GM06990 (cell line): ENCODE measurements around the gene TRPM3.

Experiments used
- DNase-seq: peaks from one replicate; pipeline ENCODE4 v3.0.0-alpha.2; 2011; ENCODE audit not compliant: insufficient read length; ENCODE audit errors: extremely low read depth
- H3K27me3 ChIP-seq: replicated peaks from 2 replicates; pipeline ENCODE4 v1.6.0; 2011; ENCODE audit warnings: low read length; ENCODE audit not compliant: control insufficient read depth, insufficient read depth
- H3K36me3 ChIP-seq: 2 replicates; pipeline ENCODE4 v1.5.1; 2011; ENCODE audit warnings: low read length; ENCODE audit not compliant: control insufficient read depth, insufficient read depth
- H3K4me3 ChIP-seq: replicated peaks from 2 replicates; pipeline ENCODE4 v1.5.1; 2011; ENCODE audit warnings: low read depth, mild to moderate bottlenecking, control low read depth, low read length
- TF ChIP-seq, protein P1 (sequence below): IDR thresholded peaks from 2 replicates; pipeline ENCODE4 v1.5.1; 2011; ENCODE audit warnings: low read length, control low read depth, mild to moderate bottlenecking, inconsistent platforms; ENCODE audit not compliant: insufficient read depth, poor library complexity, severe bottlenecking

Gene TRPM3

DNA sequence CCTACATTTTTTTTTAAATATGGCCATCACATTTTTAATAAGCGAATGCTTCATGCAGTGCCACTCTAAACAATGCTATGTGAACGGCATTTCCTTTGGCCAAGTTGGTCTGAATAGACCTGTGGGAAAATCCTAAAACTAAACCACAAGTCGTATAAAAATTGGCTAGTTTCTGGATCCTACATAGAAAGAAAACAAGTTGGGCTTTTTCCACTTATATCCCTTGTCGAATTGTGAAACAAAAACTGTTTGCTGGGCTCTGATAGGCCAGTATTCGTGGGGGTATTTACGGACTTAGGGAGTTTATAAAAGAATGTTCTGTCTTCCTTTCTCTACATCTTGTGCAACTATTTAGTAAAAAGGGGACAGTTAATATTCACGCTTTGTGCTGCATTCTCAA, 553.9 kb downstream of the TRPM3 start:
- H3K36me3 ChIP-seq: no peaks in the 10 kb centered on the region
- DNase-seq: no peak
- no peak overlapping the region for H3K4me3 ChIP-seq
- H3K27me3 ChIP-seq: no peaks in the 10 kb centered on the region
- TF ChIP-seq, protein P1, sequence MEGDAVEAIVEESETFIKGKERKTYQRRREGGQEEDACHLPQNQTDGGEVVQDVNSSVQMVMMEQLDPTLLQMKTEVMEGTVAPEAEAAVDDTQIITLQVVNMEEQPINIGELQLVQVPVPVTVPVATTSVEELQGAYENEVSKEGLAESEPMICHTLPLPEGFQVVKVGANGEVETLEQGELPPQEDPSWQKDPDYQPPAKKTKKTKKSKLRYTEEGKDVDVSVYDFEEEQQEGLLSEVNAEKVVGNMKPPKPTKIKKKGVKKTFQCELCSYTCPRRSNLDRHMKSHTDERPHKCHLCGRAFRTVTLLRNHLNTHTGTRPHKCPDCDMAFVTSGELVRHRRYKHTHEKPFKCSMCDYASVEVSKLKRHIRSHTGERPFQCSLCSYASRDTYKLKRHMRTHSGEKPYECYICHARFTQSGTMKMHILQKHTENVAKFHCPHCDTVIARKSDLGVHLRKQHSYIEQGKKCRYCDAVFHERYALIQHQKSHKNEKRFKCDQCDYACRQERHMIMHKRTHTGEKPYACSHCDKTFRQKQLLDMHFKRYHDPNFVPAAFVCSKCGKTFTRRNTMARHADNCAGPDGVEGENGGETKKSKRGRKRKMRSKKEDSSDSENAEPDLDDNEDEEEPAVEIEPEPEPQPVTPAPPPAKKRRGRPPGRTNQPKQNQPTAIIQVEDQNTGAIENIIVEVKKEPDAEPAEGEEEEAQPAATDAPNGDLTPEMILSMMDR: no peak

DNA sequence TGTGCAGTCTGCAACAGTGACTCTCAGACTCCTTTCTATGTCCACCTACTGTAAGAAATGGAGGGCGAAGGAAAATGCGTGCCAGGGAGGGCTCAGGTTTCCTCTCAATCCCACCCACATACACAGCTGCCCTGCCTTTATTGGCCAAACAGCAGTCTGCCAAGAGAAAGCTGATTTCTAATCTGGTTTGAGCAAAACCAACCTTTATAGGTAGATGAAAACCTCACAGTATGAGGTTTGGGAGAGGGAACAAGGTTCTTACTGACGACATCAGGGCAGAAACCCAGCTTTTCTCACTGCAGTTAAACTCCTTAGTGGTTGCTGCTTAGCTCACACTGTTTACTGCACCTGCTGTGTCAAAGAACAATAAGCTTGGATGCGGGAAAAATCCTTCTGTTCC, 554.7 kb downstream of the TRPM3 start:
- no peak for DNase-seq

DNA sequence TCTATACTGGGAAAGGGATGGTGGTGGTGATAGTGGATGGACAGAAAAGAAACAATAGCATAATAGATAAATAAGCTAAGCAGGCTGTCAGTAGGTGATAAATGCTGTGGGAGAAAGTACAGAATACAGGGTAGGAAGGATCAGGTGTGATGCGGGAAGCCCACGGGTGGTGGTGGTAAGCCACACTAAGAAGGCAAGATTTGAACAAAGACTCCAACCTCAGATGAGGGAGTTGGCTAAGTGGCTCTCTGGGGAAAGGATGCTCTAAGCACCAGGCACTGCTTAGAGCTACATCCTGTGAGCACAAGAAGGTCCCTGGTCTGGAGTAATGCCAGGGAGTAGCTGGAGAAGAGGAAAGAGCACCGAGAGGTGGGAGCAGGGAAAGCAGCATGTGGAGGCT, 555.4 kb downstream of the TRPM3 start:
- TF ChIP-seq, protein P1: no peak
- H3K4me3 ChIP-seq: no peak overlapping the region
- H3K27me3 ChIP-seq: no peaks in the 10 kb centered on the region
- no peak for DNase-seq
- H3K36me3 ChIP-seq: no peaks in the 10 kb centered on the region

More for the DNA sequence above, 554.7 kb downstream of the TRPM3 start:
- Histone ChIP-seq H3K36me3 (no peaks in the 10 kb centered on the region), H3K27me3 (no peaks in the 10 kb centered on the region), H3K4me3 (no peak overlapping the region)
- TF ChIP-seq, protein P1: no peak

DNA sequence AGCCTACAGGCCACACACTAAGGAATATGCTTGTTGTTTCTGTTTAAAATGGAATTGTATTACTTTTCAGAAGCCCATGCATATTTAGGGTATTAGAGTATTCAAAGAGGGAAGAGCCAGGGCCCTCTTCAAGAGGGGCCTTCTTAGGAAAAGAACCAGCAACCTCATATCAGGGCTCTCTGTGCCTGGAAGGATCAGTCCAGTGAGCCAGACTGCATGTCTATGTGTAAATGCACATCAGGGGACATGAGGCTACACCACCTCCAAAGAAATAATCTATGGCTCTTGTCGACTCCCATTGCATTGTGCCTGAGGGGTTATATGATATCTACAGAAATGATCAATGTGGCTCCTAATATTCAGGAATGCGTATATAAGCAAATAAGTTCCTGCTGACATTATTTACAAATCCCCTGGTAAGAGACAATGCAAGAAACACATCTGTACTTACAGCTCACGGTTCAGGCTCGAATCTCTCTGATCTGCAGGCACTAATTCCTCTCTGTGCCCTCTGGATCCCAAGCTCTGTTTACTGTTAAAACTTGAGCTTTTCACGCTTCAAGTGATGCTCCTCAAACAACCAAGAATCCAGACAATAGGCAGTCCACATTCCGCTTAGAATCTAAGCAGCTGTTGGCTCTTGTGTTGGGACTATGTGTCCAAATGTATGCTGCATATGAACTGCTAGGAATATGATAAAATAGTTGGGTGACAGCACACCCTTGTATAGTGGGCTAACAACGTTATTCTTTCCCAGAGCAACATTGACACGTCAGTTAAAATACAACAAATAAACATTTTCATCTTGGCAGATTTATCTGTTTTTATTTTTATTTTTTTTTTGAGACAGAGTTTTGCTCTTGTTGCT, 556.7 kb downstream of the TRPM3 start:
- H3K4me3 ChIP-seq: no peak overlapping the region
- H3K36me3 ChIP-seq: no peaks in the 10 kb centered on the region
- no peak for DNase-seq
- no peaks in the 10 kb centered on the region for H3K27me3 ChIP-seq
- TF ChIP-seq, protein P1: no peak

DNA sequence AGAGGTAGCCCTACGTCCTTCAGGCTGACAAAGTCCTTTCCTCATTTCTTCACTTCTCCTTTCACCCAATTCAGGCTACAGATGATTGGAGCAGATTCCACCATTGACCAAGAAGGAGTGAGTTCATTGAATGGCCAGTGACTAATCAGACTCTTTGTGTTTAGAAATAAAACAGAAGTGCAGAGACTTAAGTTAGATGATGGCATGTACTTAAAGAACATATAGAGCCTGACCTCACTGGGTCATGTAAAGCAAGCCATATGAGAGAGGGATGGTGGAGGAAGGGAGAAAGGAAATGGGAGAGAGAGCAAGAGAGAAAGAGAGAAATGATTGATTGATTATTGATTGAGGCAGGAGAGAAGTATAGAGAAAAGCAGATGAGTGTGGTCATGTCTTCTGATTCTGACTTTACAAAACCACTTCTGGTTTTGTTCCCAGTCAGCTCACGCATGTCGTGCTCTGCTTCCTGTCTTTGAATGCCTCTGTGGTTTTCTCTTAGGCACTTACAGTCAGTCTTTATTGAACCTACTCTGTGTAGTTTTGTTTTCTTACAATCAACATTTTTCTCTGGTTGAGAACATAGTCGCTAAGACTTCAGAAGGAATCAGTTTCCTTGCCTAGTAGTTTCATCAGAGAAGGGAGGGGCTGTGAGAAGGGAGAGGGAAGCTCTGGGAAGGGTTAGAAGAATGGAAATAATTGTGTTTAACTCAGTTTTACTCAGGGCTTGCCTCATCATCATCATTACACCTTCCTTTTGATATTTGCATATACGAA, 557.8 kb downstream of the TRPM3 start:
- DNase-seq: peak; percentile 67
- TF ChIP-seq, protein P1: no peak
- no peaks in the 10 kb centered on the region for H3K36me3 ChIP-seq
- no peaks in the 10 kb centered on the region for H3K27me3 ChIP-seq
- no peak overlapping the region for H3K4me3 ChIP-seq
